Esophagus squamous epithelium (tissue), 5 donors: ENCODE measurements around the gene CDKAL1. TPM values are rescaled to one million over a fixed set of nuclear protein-coding genes. Genes with fewer than 3 reads are reported as not detected.

Experiments used
- DNase-seq: peaks from one replicate; lab custom pipeline; 2025; lab: John Stamatoyannopoulos, UW
- H3K27ac ChIP-seq, 4 donors: fragments of 200-600 bp; sonication (generic); one replicate each; pipeline ENCODE4 v1.5.1; 2016 to 2019; ENCODE audit warnings: mild to moderate bottlenecking in 1 of 4
- H3K27me3 ChIP-seq, 4 donors: fragments of 200-600 bp; sonication (generic); 1 replicate in 3 of 4; 2 replicates in 1 of 4; pipeline versions ENCODE4 v1.5.1 to v1.6.0; 2017 to 2021; ENCODE audit warnings: antibody characterized with exemption in 1 of 4
- H3K36me3 ChIP-seq, 3 donors: fragments of 200-600 bp; sonication (generic); one replicate each; pipeline ENCODE4 v1.5.1; 2016 to 2019
- H3K4me1 ChIP-seq, 3 donors: fragments of 200-600 bp; sonication (generic); one replicate each; pipeline ENCODE4 v1.5.1; 2017 to 2019
- H3K4me3 ChIP-seq, 4 donors: fragments of 200-600 bp; sonication (generic); 1 replicate in 3 of 4; 2 replicates in 1 of 4; pipeline ENCODE4 v1.5.1; 2016 to 2019; ENCODE audit warnings: mild to moderate bottlenecking in 2 of 4, moderate library complexity in 1 of 4
- H3K9me3 ChIP-seq, 3 donors: fragments of 200-600 bp; sonication (generic); one replicate each; pipeline ENCODE4 v1.5.1; 2016 to 2019
- CTCF ChIP-seq, 6 experiments: fragments of 450-650 bp in 4 of 6; fragments of 200-600 bp in 2 of 6; sonication (generic) in 2 of 6; IDR thresholded peaks; one replicate each; pipeline ENCODE4 v1.5.1; 2016 to 2019; ENCODE audit warnings: antibody characterized with exemption in 6 of 6, mild to moderate bottlenecking in 4 of 6, moderate library complexity in 4 of 6
- POLR2A ChIP-seq, 4 donors: fragments of 450-650 bp; IDR thresholded peaks; one replicate each; pipeline ENCODE4 v1.6.1; 2017; ENCODE audit warnings: antibody characterized with exemption in 4 of 4, mild to moderate bottlenecking in 4 of 4, moderate library complexity in 3 of 4
- WGBS, 2 donors: methylation state at CpG; one replicate each; pipeline ENCODE4 v1.1.5; 2018; 5-methylcytosine and 5-hydroxymethylcytosine counted together
- intact Hi-C: fragments of 100-400 bp; cut with DNase I; formaldehyde crosslinking; loops from one replicate; pipeline ENCODE4 v1.15.0; 2022
- total RNA-seq, 4 donors: library from RNA; depleted of rRNA; stranded (reverse); fragments of >200 nt; gene quantifications; one replicate each; pipeline ENCODE4 v1.1.0, GENCODE V29; 2016
- donor health status: DM: yes; HTN: yes; CAD: no.

The CDKAL1 gene
- total RNA-seq, 4 donors from 2014 or later: 6.5 to 13.0 (median 10.7) TPM

GRCh38 chr6:21045135-21045700 is 511.0 kb downstream of the CDKAL1 start:
- 76 to 93% methylated on average over 5 of the region's 5 CpGs for WGBS, 2 donors
- Histone ChIP-seq H3K27me3 (no peaks in the 10 kb centered on the region), H3K4me3 (no peak overlapping the region), H3K4me1 (no peaks in the 10 kb centered on the region), H3K9me3 (no peaks in the 10 kb centered on the region), H3K36me3 (no peaks in the 10 kb centered on the region), H3K27ac (no peak overlapping the region)
- intact Hi-C loops: no loop called here
- TF ChIP-seq POLR2A (IDR thresholded peaks at IDR 0.05): no peak
- no peak for TF ChIP-seq CTCF (IDR thresholded peaks at IDR 0.05)
- no peak for DNase-seq

GRCh38 chr6:21046276-21046675 is 512.0 kb downstream of the CDKAL1 start:
- intact Hi-C loops: no loop called here
- H3K4me3 ChIP-seq: no peak overlapping the region
- no peaks in the 10 kb centered on the region for H3K9me3 ChIP-seq
- no peaks in the 10 kb centered on the region for H3K27me3 ChIP-seq
- 93 to 98% methylated on average over 1 to 5 of the region's 6 CpGs for WGBS, 2 donors
- no peak for TF ChIP-seq POLR2A (IDR thresholded peaks at IDR 0.05)
- TF ChIP-seq CTCF (IDR thresholded peaks at IDR 0.05): no peak
- H3K27ac ChIP-seq: no peak overlapping the region
- H3K4me1 ChIP-seq: no peaks in the 10 kb centered on the region
- no peak for DNase-seq
- H3K36me3 ChIP-seq: no peaks in the 10 kb centered on the region

- H3K4me3 ChIP-seq: no peak overlapping the region
- TF ChIP-seq CTCF (IDR thresholded peaks at IDR 0.05) (no peak), POLR2A (IDR thresholded peaks at IDR 0.05) (no peak)
- intact Hi-C loops: no loop called here
- no peaks in the 10 kb centered on the region for H3K36me3 ChIP-seq
- H3K27ac ChIP-seq: no peak overlapping the region
- 91 to 93% methylated on average over 2 of the region's 2 CpGs for WGBS, 2 donors
- no peak for DNase-seq
- H3K9me3 ChIP-seq: no peaks in the 10 kb centered on the region
- no peaks in the 10 kb centered on the region for H3K27me3 ChIP-seq
- no peaks in the 10 kb centered on the region for H3K4me1 ChIP-seq
Observed at GRCh38 chr6:21048047-21048446, 513.8 kb downstream of the CDKAL1 start.

- no peak overlapping the region for H3K27ac ChIP-seq
- no peak overlapping the region for H3K4me3 ChIP-seq
- H3K9me3 ChIP-seq: no peaks in the 10 kb centered on the region
- no peaks in the 10 kb centered on the region for H3K4me1 ChIP-seq
- no peaks in the 10 kb centered on the region for H3K27me3 ChIP-seq
- no peaks in the 10 kb centered on the region for H3K36me3 ChIP-seq
- TF ChIP-seq POLR2A (IDR thresholded peaks at IDR 0.05) (no peak), CTCF (IDR thresholded peaks at IDR 0.05) (no peak)
- intact Hi-C loops: no loop called here
- DNase-seq: no peak
Observed at GRCh38 chr6:21049148-21049547, 514.9 kb downstream of the CDKAL1 start.

DNA sequence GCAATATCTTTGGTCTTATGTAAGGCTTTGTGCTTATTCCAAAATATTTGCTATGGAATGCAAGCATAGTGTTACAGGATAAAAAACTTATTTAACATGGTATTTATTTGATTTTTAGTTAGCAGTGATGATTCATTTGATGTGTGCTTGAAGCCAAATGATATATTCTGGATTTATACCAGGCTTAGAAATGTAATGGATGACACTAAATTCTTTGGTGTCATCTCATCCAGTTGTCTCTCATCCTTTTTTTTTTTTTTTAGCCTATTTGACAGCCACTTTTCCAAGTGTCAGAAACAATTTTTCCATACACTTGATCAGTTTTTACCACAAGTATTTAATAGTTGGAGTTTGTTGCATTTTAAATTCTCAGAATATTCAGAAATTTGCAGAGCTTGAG is 515.3 kb downstream of the CDKAL1 start:
- no peak for TF ChIP-seq CTCF (IDR thresholded peaks at IDR 0.05)
- TF ChIP-seq POLR2A (IDR thresholded peaks at IDR 0.05): no peak
- DNase-seq: no peak
- no peaks in the 10 kb centered on the region for H3K36me3 ChIP-seq
- no peaks in the 10 kb centered on the region for H3K9me3 ChIP-seq
- no peaks in the 10 kb centered on the region for H3K27me3 ChIP-seq
- no peak overlapping the region for H3K27ac ChIP-seq
- no peak overlapping the region for H3K4me3 ChIP-seq
- H3K4me1 ChIP-seq: no peaks in the 10 kb centered on the region
- intact Hi-C loops: no loop called here
